HepG2 (cell line): ENCODE data around the gene PRDM11. TPM values are rescaled to one million over a fixed set of nuclear protein-coding genes. Genes with fewer than 3 reads are reported as not detected.

ENCODE experiments used
- ATAC-seq: fragments of 200-7000 bp; cut with Tn5 transposase; 3 replicates; pipeline ENCODE4 v1.9.1; 2020; ENCODE audit warnings: mild to moderate bottlenecking, moderate library complexity
- BruUV-seq: library from RNA; stranded (reverse); fragments of 400-500 nt; replicated peaks from 2 replicates; lab custom pipeline; 2021; lab: Mats Ljungman, UMichigan
- CTCF ChIA-PET: fragments of 300-600 bp; formaldehyde crosslinking; extraction: SDS; loops from one replicate; lab custom pipeline; 2021; ENCODE audit warnings: low total read pairs, inconsistent platforms, low intra/inter-chr PET ratio; lab: Yijun Ruan, JAX
- POLR2A ChIA-PET: fragments of 350-600 bp; sonication (Branson Sonifier 250); formaldehyde crosslinking; loops from one replicate; lab custom pipeline; 2020; ENCODE audit warnings: antibody characterized with exemption, inconsistent platforms; lab: Yijun Ruan, JAX
- DNase-seq: peaks from one replicate; pipeline ENCODE4 v3.0.0-alpha.2; 2015; ENCODE audit warnings: low spot score
- FAIRE-seq: peaks from 3 replicates; lab custom pipeline; 2011; peaks lifted over from hg19 to GRCh38; lab: Jason Lieb, UNC
- H2AFZ ChIP-seq: one replicate; pipeline ENCODE4 v1.6.1; 2011; ENCODE audit warnings: low read length, inconsistent platforms
- H3K27ac ChIP-seq: fragments of 300-600 bp; 3 replicates; pipeline ENCODE4 v1.8.0; 2011; ENCODE audit warnings: mixed run types, mild to moderate bottlenecking, mixed read lengths, low read length, inconsistent platforms; ENCODE audit not compliant: insufficient read depth; ENCODE audit errors: extremely low read length
- H3K27me3 ChIP-seq, 2 experiments: fragments of 200-600 bp in 1 of 2; 2 replicates in 1 of 2; 3 replicates in 1 of 2; pipeline versions ENCODE4 v1.6.0 to v1.8.0; 2011; ENCODE audit warnings: low read length in 2 of 2, mild to moderate bottlenecking in 2 of 2, moderate library complexity in 2 of 2, inconsistent platforms in 1 of 2; ENCODE audit not compliant: insufficient read depth in 2 of 2, control insufficient read depth in 1 of 2
- H3K36me3 ChIP-seq, 2 experiments: fragments of 200-600 bp in 1 of 2; replicated peaks in 1 of 2; 2 replicates in 1 of 2; 3 replicates in 1 of 2; pipeline versions ENCODE4 v1.5.1 to v1.8.0; 2011; ENCODE audit warnings: low read length in 2 of 2, inconsistent platforms in 1 of 2; ENCODE audit not compliant: insufficient read depth in 2 of 2, control insufficient read depth in 1 of 2
- H3K4me1 ChIP-seq: 2 replicates; pipeline ENCODE4 v1.5.1; 2012; ENCODE audit warnings: low read length, inconsistent platforms; ENCODE audit not compliant: insufficient read depth
- H3K4me2 ChIP-seq: 2 replicates; pipeline ENCODE4 v1.6.0; 2011; ENCODE audit warnings: low read depth, low read length, inconsistent platforms
- H3K4me3 ChIP-seq, 3 experiments: fragments of 200-600 bp in 1 of 3; sonication (generic), shearing (Covaris generic) in 1 of 3; replicated peaks in 1 of 3; 2 replicates each; pipeline ENCODE4 v1.5.1; 2011 to 2016; ENCODE audit warnings: low read length in 3 of 3, inconsistent platforms in 2 of 3, low read depth in 2 of 3, mild to moderate bottlenecking in 2 of 3, control low read depth in 1 of 3, mixed read lengths in 1 of 3; ENCODE audit not compliant: insufficient read depth in 1 of 3
- H3K79me2 ChIP-seq: one replicate; pipeline ENCODE4 v1.6.1; 2011; ENCODE audit warnings: low read length, inconsistent platforms; ENCODE audit not compliant: insufficient read depth
- H3K9ac ChIP-seq: 2 replicates; pipeline ENCODE4 v1.6.0; 2011; ENCODE audit warnings: mild to moderate bottlenecking, low read depth, low read length, inconsistent platforms; ENCODE audit not compliant: insufficient read depth
- H3K9me3 ChIP-seq: 2 replicates; pipeline ENCODE4 v1.5.1; 2012; ENCODE audit warnings: mild to moderate bottlenecking, low read length
- H4K20me1 ChIP-seq: 2 replicates; pipeline ENCODE4 v1.6.0; 2011; ENCODE audit warnings: inconsistent platforms, mild to moderate bottlenecking, low read length, moderate library complexity; ENCODE audit not compliant: insufficient read depth
- HOXA7 ChIP-seq: sonication (generic); formaldehyde crosslinking; IDR thresholded peaks from 2 replicates; pipeline ENCODE4 v1.8.1; 2022; ENCODE audit warnings: mild to moderate bottlenecking, missing genetic modification reagents, moderate library complexity
- KLF16 ChIP-seq, 2 experiments: sonication (generic) in 1 of 2; formaldehyde crosslinking in 1 of 2; IDR thresholded peaks; 2 replicates each; pipeline versions ENCODE4 v1.6.1 to v1.8.0; 2016 to 2023; ENCODE audit warnings: missing genetic modification reagents in 2 of 2, missing compliant biosample characterization in 1 of 2
- KMT2B ChIP-seq: IDR thresholded peaks from 2 replicates; pipeline ENCODE4 v1.6.1; 2016; ENCODE audit warnings: missing genetic modification reagents, missing compliant biosample characterization
- MYC ChIP-seq: sonication (generic); formaldehyde crosslinking; IDR thresholded peaks from 2 replicates; pipeline ENCODE4 v1.9.0; 2021; ENCODE audit warnings: missing genetic modification reagents, borderline replicate concordance
- NCOR1 ChIP-seq: fragments of 200-600 bp; sonication (generic); IDR thresholded peaks from 2 replicates; pipeline ENCODE4 v1.7.0; 2017; ENCODE audit warnings: antibody characterized with exemption, low read length, borderline replicate concordance
- POLR2A ChIP-seq, 2 experiments: IDR thresholded peaks; 2 replicates each; pipeline ENCODE4 v1.6.1; 2011; ENCODE audit warnings: low read depth in 2 of 2, low read length in 2 of 2, mild to moderate bottlenecking in 1 of 2, moderate library complexity in 1 of 2; ENCODE audit not compliant: insufficient read depth in 1 of 2
- ZNF143 ChIP-seq: sonication (generic); formaldehyde crosslinking; IDR thresholded peaks from 2 replicates; pipeline ENCODE4 v1.4.0; 2020; ENCODE audit warnings: missing genetic modification reagents
- ZNF577 ChIP-seq: sonication (generic); formaldehyde crosslinking; IDR thresholded peaks from 2 replicates; pipeline ENCODE4 v1.4.0; 2020; ENCODE audit warnings: mild to moderate bottlenecking, low read depth, missing genetic modification reagents, borderline replicate concordance
- ZNF772 ChIP-seq: sonication (generic); formaldehyde crosslinking; IDR thresholded peaks from 2 replicates; pipeline ENCODE4 v1.5.0; 2020; ENCODE audit warnings: mild to moderate bottlenecking, missing genetic modification reagents
- ZSCAN9 ChIP-seq: IDR thresholded peaks from 2 replicates; pipeline ENCODE4 v1.6.1; 2016; ENCODE audit warnings: borderline replicate concordance
- WGBS: methylation state at CpG from one replicate; pipeline ENCODE4 v1.1.6; 2017; ENCODE audit warnings: low lambda C conversion rate; 5-methylcytosine and 5-hydroxymethylcytosine counted together
- in situ Hi-C: cut with HindIII; loops from 2 replicates; pipeline ENCODE4 v1.10.0; 2017; ENCODE audit warnings: low pct_unique_long_range_greater_than_20kb; ENCODE audit not compliant: extremely low pct_ligation_motif_present
- intact Hi-C: fragments of 100-400 bp; cut with micrococcal nuclease; formaldehyde crosslinking; loops from one replicate; pipeline ENCODE4 v1.10.0; 2022; ENCODE audit not compliant: unreplicated experiment
- polyA plus RNA-seq, 8 experiments: library from polyadenylated mRNA; depleted of rRNA in 3 of 8; stranded (reverse) in 7 of 8; unstranded in 1 of 8; fragments of >200 nt; fragmentation: Illumina TruSeq in 4 of 8; extraction: Trizol in 4 of 8; gene quantifications; 2 replicates each; pipeline versions ENCODE4 v1.2.1 to v1.2.3, GENCODE V29; 2011 to 2016; ENCODE audit warnings: low read depth in 4 of 8, missing spikeins in 1 of 8, mixed read lengths in 1 of 8; ENCODE audit not compliant: insufficient read depth in 1 of 8
- total RNA-seq, 5 experiments: library from RNA; depleted of rRNA; stranded (reverse); fragments of >200 nt; fragmentation: Illumina TruSeq; extraction: Trizol; gene quantifications; 2 replicates each; pipeline ENCODE4 v1.2.3, GENCODE V29; 2016; ENCODE audit warnings: low read depth in 1 of 5
- TF ChIP-seq, protein P1 (sequence below): sonication (generic); formaldehyde crosslinking; IDR thresholded peaks from 2 replicates; pipeline ENCODE4 v1.8.1; 2022; ENCODE audit warnings: low read depth, mild to moderate bottlenecking, missing genetic modification reagents

The PRDM11 gene
- total and polyA plus RNA-seq, 2 of the 13 experiments (the other 11 are each of a cell fraction or from before 2014, with no cell fraction given): 3.4 to 4.7 TPM

- WGBS: 23% methylated on average over 1 of the region's 2 CpGs
- Histone ChIP-seq H3K4me3 (no peak overlapping the region), H3K27me3 (peaks cover 2 to 41% of the 10 kb centered on the region in 2 experiments; a peak in 4 of 5 replicates), H3K9ac (no peak overlapping the region), H3K4me1 (peaks cover 9% of the 10 kb centered on the region), H3K27ac (no peak overlapping the region), H3K4me2 (no peak overlapping the region), H2AFZ (no peak overlapping the region), H3K36me3 (no peaks in the 10 kb centered on the region)
- ChIA-PET CTCF (no interaction called here), POLR2A (no interaction called here)
- ATAC-seq: no peak
- in situ Hi-C loops: no loop called here
- no peak for FAIRE-seq
- BruUV-seq: no TSS peak
- TF ChIP-seq HOXA7 (CRISPR knock-in tag) (no peak), MYC (CRISPR knock-in tag) (no peak), NCOR1 (no peak), ZSCAN9 (CRISPR knock-in tag) (no peak), POLR2A (IDR thresholded peaks at IDR 0.05; ENCODE audit: insufficient read depth in 1 of 2, low read depth in 2 of 2, low read length in 2 of 2) (no peak), KMT2B (CRISPR knock-in tag) (no peak), ZNF143 (no peak), ZNF577 (CRISPR knock-in tag) (no peak), KLF16 (CRISPR knock-in tag; IDR thresholded peaks at IDR 0.05) (no peak), ZNF772 (CRISPR knock-in tag) (no peak)
- TF ChIP-seq, protein P1, sequence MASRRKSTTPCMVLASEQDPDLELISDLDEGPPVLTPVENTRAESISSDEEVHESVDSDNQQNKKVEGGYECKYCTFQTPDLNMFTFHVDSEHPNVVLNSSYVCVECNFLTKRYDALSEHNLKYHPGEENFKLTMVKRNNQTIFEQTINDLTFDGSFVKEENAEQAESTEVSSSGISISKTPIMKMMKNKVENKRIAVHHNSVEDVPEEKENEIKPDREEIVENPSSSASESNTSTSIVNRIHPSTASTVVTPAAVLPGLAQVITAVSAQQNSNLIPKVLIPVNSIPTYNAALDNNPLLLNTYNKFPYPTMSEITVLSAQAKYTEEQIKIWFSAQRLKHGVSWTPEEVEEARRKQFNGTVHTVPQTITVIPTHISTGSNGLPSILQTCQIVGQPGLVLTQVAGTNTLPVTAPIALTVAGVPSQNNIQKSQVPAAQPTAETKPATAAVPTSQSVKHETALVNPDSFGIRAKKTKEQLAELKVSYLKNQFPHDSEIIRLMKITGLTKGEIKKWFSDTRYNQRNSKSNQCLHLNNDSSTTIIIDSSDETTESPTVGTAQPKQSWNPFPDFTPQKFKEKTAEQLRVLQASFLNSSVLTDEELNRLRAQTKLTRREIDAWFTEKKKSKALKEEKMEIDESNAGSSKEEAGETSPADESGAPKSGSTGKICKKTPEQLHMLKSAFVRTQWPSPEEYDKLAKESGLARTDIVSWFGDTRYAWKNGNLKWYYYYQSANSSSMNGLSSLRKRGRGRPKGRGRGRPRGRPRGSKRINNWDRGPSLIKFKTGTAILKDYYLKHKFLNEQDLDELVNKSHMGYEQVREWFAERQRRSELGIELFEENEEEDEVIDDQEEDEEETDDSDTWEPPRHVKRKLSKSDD: no peak
- TF ChIP-seq, all 625 proteins: peak for 0
- Histone ChIP-seq H4K20me1 (no peaks in the 10 kb centered on the region), H3K9me3 (no peaks in the 10 kb centered on the region), H3K79me2 (no peaks in the 10 kb centered on the region)
- no peak for DNase-seq
- intact Hi-C loops: no loop called here
Observed at GRCh38 chr11:45141631-45142030, 4.8 kb upstream of the PRDM11 start.
